ENCODE measurements around the gene SPINK13.
A peak's percentile ranks its signal among the peaks of the same experiment; 100 is the strongest.
"Not testable (repeated sequence)": the region's sequence is repeated elsewhere in the genome, so short reads cannot be mapped to it uniquely, and the experiment has no call there.

Gene SPINK13, protein sequence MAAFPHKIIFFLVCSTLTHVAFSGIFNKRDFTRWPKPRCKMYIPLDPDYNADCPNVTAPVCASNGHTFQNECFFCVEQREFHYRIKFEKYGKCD

DNA sequence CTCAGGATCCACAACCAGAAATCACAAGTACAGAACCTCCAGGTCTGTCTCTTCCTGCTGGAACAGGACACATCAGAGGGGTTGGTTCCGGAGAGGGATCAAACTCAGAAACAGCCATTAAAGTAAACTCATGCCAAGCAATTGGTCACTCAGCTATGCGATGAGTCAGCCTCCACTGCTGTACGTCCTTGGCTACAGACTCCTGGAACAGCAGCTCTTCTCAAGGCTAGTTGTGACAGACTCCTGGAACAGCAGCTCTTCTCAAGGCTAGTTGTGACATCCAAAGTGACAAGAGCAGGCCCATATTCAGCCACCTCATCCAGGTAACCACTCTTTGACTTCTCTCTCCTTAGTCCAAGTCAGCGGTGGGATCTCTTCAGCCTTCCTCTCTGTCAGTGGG, at the start of gene SPINK13:
SPINK13 (plus strand) TSS at position 229 of the 400 bp plus-strand sequence. CDS start 1,279 bp downstream, outside the sequence.
- DNase-seq = no peak

DNA sequence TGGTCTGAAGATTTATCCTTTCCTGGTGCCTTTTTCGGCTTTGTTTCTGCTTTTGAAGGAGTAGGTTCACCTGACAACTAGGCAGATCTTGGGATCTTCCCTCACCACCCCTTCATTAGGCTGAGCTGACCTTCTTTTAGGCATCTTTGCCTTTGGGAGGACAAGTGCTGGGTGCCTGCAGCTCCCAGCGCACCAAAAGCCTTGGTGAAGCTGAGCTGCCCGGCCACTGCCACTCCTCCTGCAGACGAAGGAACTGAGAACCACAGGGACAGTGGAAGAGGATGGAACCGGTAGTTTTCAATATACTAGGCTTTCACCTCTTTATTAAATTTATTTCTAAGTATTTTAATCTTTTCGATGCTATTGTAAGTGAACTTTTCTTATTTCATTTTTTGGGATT, 47.1 kb upstream of the SPINK13 start:
- no peak for DNase-seq

DNA sequence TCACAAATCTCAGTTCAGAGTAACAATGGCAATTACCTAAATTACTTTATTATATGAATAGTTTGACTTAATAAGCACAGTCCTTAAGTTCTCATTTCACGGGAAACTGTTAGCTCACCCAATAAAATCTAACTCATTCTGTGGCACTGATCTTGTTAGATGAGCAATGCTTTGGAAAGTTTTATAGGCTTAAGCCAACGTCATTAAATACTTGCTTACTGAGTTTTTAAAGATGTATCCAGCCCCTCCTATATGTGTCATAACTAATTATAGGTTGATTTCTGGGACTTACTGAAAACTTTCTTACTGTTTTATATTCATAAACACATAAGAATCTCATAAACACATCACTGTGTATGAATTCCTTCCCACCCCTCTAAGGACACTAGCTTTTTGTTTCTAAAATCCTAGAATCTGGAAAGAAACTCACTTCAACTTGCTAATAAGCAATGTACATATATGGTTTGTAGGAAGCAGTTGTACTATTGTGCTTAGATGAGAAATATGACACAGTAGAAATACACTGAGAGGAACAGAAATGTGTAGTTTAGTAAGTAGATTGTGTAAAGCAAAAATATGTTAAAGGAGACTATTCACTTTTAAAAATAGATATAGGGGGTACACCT, 44.4 kb upstream of the SPINK13 start:
- DNase-seq = no peak

DNA sequence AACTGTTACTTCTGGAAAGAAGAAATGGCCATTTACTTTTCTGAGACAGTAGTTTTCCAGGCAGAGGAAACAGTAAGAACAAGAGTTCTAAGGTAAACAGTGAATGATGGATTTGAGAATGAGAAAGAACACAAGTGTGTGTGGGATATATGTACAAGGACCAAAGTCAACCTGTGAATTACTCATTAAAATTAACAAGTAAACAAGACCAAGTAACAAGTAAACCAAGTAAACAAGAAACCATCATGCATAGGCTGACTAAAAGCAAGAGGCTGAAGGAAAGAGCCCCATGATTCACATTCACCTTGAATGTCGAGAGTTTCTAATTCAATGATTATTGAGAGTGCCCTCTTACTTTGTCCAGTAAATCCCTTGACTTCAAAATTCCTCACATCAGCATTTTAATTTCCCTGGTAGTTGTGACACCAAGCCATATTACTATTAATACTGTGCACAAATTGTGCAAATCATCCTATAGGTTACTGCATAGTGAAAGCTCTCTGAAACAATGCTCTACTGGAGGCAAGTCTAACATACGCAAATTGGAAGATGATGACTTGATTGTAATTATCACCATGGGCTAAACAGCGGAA, 40.1 kb upstream of the SPINK13 start:
- no peak for DNase-seq

DNA sequence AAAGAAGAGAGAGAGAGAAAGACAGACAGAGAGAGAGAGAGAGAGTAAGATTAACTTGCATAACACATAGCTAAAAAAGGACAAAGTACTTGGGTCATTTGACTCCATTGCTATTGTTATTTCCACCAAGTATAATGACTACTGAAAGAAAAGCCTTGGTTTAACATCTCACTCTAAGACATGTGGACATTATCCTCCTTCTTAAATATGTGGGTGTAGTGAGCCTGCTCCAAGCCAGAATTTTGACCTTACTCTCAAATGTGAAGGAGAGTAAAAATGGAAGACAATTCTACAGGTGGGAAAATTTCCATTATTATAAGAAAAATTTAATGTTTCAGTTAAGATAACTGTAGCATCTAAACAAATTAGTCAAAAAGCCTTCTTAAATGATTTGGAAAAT, 38.8 kb upstream of the SPINK13 start:
- no peak for DNase-seq

DNA sequence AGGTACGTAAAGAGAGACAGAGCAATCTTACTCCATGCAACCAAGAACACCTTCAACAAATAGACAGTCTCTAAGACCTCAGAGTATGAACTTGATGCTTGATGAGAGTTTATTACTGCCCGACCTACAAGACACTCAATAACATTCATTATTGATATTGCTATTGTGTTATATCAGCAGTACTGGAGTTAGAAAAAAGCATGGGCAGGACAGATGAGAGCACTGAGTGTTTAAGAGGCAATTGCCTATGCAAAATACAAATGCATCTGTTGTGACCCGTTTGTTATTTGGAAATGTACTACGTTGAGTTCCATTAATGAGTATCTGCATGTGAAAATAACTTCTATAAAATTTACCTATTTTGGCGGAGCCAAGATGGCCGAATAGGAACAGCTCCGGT, 38.4 kb upstream of the SPINK13 start:
- no peak for DNase-seq

DNA sequence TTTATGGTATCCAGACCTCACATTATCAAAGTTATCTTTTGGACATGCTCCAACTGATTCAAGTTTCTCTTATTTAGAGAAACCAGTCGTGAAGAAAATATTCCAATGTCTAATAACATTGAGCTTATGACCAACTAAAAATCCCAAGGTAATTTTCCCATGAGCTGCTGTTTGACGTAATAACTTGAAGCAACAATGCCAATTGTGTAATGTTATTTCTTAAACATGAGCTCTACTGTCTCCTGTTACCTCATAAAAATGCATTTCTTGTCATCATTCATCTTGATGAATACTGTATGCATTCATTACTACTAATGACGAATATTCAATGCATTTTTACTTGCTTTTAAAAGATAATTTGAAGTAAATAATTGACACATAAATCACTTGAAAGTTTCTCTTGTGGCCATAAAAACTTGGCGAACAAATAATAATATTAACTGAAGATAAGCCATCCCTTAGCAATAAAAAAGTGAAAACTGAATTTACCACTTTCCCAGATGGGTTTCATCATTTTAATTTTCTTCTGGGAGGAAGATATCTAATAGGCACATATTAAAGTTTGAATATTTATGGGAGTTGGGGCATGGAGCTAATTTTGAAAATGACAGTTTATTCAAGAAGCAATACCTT, 30.7 kb upstream of the SPINK13 start:
- DNase-seq = no peak

DNA sequence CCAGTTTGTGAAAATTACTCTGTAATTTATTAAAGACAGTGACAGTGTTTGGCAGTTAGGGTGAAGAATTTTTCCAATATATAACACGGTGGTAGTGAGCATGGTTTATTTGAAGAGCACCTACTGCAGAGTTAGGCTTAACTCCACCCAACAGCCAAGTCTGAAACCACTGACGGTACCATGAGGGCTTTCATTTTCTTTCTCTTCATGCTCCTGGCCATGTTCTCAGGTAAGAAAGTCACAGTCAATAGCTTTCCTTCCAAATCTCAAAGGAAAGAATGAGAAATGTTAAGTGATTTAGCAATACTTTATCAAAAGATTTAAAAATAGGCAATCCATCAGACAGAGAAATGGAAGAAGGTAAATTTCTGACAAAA, 30.2 kb upstream of the SPINK13 start, which contains the start of gene MARCOL:
MARCOL (plus strand) TSS at position 108 of the 377 bp plus-strand sequence; CDS start at position 181, 73 bp downstream.
- DNase-seq = no peak

DNA sequence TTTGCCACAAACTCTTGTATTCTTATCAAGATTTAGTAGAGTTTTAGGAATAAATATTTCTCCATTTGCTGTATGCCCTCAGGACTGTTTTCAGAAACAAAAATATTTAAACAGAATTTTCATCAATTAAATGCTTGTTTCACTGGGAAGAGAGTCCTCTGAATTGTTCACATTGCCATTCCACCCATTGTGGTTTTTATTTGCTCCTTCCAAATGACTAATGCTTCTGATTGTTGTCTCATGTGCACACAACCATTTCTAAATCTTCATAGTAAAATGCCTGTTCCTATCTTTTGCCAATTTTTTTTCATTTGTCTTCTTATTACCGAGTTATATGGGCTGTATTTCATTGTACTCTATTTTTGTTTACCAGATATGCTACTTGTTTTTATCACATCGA, 19.7 kb upstream of the SPINK13 start:
- DNase-seq = no peak

DNA sequence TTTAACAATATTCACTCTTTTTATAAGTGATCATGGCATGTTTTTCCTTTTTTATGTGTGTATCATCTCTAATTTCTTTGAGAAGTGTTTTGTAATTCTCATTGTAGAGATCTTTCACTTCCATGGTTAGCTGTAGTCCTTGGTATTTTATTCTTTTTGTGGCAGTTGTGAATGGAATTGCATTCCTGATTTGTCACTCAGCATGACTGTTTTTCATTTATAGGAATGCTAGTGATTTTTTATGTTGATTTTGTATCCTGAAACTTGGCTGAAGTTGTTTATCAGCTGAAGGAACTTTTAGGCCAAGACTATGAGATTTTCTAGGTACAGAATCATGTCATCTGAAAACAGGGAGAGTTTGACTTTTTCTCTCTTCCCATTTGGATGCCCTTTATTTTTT, 13.1 kb upstream of the SPINK13 start:
- DNase-seq = no peak

DNA sequence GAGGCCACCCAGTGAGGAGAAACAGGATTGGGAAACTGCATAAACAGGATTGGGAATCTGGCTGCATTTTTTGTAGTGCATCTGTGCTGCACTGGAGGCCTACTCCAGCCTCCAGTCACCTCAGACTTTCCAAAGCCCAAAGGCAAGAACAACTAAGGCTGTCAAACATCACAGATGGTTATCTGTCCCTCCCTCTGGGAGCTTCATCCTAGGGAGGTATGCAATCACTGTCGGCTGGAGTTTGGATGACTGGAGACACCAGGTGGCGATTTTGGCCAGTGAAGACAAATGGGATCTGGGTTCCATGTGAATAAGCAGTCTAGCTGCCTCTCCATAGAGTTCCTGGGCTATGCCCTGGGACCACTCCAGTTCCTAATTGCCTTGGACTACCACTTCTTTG, 9.3 kb upstream of the SPINK13 start:
- DNase-seq = no peak

DNA sequence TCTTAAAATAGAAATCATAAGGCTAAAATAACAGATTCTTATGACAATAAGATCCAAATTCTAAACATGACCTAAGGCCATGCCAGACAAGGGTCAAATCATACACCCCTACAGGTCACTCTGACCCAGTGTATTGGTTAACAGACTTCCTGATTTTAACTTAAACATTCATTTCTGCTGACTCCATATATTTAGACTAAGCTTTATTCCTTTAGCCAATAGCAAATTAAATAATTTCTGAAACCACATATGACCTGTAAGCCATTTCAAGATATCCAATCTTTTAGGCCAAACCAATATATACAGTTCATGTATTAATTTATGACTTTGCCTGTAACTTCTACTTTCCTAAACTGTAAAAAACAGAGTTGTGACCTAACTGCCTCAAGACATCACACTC, 7.4 kb upstream of the SPINK13 start:
- no peak for DNase-seq

DNA sequence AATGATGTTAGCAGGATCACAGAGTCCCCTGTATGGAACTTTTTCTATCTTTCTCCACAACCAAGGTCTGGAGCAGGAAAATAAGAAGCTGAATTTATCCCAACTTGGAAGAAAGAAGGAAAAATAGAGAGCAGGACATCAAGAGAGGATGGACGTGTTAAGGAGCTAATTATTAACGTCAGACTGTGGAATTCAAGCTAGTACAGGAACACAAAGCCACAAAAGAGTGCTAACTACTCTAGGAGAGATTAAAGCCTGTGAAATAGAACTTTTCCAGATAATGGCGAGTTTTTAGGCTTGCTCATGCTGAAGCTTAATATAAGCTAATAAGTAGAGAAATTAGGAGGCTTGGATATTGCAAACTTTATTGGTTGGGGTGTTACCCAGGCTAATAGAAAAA, 632 bp upstream of the SPINK13 start:
- no peak for DNase-seq

DNA sequence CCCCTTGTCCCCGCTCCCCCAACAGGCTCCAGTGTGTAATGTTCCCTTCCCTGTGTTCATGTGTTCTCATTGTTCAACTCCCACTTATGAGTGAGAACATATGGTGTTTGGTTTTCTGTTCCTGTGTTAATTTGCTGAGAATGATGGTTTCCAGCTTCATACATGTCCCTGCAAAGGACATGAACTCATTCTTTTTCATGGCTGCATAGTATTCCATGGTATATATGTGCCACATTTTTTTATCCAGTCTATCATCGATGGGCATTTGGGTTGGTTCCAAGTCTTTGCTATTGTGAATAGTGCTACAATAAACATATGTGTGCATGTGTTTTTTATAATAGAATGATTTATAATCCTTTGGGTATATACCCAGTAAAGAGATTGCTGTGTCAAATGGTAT, 6.5 kb downstream of the SPINK13 start:
- DNase-seq = not testable (repeated sequence)

DNA sequence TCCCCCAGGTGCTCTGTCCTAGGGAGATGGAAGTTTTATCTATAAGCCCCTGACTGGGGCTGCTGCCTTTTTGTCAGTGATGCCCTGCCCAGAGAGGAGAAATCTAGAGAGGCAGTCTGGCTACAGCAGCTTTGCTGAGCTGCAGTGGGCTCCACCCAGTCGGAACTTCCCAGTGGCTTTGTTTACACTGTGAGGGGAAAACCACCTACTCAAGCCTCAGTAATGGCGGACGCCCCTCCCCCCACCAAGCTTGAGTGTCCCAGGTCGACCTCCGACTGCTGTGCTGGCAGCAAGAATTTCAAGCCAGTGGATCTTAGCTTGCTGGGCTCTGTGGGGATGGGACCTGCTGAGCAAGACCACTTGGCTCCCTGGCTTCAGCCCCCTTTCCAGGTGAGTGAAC, 12.3 kb downstream of the SPINK13 start:
- not testable (repeated sequence) for DNase-seq

DNA sequence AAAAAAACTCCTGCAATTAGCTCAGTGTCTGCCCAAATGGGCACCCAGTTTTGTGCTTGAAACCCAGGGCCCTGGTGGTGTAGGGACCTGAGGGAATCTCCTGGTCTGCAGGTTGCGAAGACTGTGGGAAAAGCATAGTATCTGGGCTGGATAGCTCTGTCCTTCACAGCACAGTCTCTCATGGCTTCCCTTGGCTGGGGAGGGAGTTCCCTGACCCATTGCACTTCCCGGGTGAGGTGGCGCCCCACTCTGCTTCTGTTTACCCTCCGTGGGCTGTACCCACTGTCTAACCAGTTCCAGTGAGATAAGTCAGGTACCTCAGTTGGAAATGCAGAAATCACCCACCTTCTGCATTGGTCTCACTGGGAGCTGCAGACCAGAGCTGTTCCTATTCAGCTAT, 12.7 kb downstream of the SPINK13 start:
- DNase-seq = not testable (repeated sequence)

DNA sequence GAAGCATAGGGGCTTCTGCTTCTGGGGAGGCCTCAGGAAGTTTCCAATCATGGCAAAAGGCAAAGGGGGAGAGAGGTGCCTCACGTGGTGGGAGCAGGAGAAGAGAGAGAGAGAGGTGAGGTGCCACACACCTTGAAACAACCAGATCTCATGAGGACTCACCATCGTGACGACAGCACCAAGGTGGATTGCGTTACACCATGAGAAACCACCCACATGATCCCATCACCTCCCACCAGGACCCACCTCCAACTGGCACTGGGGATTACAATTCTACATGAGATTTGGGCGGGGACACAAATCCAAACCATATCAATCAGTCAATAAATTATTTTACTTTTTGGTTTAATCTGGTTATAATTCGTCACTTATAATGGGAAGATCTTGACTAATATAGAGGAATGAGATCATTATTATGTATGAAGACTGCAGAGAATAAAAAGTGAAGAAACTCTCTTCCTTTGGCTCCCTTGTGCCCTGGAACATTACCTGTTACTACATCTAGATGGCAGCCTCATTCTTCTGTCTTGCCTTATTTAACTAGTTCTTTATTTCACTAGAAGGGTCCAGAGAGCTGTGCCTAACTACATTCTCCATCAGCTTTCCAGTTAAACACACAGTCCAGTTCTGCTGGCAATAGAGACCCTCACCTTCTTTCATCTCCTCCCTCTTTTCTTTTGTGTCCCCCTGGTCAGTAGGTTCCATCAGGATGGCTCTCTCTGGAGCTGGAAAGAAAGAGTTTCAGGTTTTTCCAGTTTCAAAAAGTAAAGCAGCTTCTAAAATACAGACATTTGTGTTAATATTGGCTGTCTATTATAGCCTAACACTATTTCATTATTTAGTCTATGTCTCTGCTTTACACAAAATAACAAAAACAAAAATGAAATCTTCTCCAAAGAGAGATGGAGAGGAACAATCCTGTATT, 21.9 kb downstream of the SPINK13 start:
- peak; percentile 50 to 64 for DNase-seq

DNA sequence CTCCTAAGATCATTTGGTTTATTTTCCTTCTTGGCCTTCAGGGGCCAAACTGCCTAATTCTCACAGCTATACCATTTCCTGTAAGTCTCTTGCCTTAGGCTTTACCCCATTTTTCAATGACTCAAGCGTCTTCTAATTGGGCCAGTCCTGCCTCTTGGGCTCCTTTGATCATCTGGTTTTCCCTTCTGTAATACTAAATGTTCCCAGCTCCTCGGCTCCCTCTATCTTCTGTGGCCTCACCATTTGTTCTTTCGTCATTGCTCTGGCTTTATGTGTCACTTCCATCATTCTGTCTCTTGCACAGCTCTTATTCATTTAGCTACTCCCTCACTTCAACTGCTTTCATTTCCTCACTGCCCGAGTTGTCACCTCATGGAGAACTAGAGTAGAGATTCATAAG, 29.1 kb downstream of the SPINK13 start:
- DNase-seq = no peak

DNA sequence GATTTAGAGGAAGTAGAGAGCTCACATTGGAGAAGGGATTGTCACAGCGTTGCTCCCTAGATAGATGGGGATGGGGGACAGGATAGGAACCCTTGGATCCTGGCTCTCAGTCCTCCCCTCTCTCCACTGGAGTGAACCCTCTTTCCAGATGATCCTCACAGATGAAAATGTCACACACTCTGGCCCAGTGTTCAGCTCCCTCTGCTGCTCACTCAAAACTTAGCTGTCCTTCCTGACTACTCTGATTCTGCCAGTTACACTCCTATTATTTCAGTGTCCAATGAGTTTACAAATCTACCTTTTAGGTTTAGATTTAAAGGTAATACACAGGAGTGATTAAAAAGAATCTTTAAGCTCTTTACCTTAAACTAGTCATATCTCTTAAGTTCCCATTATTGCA, 37.9 kb downstream of the SPINK13 start:
- no peak for DNase-seq

DNA sequence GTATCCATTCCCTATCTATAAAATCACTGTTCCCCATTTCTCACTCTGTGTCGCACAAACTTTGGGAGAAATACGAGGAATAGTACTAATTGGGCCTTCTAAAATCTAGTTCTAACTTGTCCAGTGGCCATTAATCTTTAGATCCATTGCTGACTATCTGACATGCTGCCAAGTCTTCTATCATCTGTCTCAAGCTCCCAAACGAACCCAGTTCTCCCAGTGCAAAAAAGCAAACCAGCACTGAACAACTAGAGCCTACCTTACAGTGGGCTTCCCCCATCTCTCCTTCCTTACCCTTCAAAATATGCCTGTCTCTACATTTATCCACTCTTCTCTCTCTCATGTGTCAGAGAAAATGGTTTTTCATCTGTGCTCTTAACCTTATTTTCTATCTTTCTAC, 40.4 kb downstream of the SPINK13 start:
- DNase-seq = no peak

DNA sequence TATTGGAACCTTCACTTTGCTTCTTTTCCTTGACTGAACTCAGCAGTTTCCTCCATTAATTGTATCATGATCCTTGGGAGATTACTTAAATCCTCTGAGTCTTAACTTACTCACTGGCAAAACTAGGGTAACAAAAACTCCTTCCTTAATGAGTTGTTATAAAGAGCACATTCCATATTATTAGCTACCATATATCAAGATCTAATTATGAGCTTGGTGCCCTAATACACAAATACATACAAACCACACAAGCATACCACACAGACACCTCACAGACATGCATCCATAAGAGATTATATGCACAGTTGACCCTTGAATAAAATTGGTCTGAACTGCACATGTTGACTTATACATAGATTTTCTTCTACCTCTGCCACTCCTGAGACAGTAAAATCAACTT, 41.2 kb downstream of the SPINK13 start:
- DNase-seq = no peak

DNA sequence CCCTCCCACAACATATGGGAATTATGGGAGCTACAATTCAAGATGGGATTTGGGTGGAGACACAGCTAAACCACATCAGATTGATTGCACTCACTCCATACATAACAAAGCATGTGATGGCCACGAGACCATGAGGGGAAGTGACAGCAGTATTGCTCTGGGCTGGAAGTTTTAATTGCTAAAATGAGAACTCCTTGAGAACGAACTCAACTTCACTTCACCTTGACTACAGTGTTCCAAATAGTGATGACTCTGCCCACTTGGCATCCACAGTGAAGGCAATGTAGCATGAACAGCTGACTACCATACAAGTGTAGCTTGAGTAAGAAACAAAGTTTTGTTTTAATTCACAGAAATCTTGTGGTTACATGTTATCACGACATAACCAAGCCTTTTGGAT, 42.9 kb downstream of the SPINK13 start:
- DNase-seq = no peak

DNA sequence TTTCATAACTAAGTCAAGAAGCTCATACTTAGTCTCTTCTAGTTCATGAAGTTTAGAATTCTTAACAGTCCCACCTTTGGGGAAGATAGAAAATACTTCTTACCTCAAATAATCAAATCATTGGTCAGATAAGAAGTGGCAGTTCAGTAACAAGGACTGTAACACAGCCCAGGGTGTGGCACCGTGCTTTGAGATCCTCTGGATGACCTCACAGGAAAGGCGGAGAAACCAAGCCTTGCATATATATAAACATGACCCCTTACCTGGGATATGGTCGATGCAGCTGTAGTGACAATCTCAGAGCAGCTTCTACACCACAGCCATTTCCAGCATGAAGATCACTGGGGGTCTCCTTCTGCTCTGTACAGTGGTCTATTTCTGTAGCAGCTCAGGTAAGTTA, 43.6 kb downstream of the SPINK13 start, which contains the start of gene SPINK7:
SPINK7 (plus strand) TSS at position 271 of the 400 bp plus-strand sequence; CDS start at position 332, 61 bp downstream.
- DNase-seq = no peak
